ENCODE results near the gene C16orf95.
"Not testable (repeated sequence)": the region's sequence is repeated elsewhere in the genome, so short reads cannot be mapped to it uniquely, and the experiment has no call there.

C16orf95 gene

GRCh38 chr16:87316923-87317749 is at the start of gene C16orf95:
TSS of gene C16orf95 (minus strand) at chr16:87317392. CDS start at chr16:87317242, 150 bp downstream.
- DNase-seq: peak; percentile 68 to 71

GRCh38 chr16:87366930-87367329 is 49.7 kb upstream of the C16orf95 start:
- DNase-seq: no peak

- DNase-seq: no peak
Observed at GRCh38 chr16:87366288-87366687, 49.1 kb upstream of the C16orf95 start.

GRCh38 chr16:87365021-87365713 is 48.0 kb upstream of the C16orf95 start:
- no peak for DNase-seq

- no peak for DNase-seq
Observed at GRCh38 chr16:87363771-87364455, 46.7 kb upstream of the C16orf95 start.

GRCh38 chr16:87362828-87363559 is 45.8 kb upstream of the C16orf95 start:
- not testable (repeated sequence) for DNase-seq

GRCh38 chr16:87361916-87362619 is 44.9 kb upstream of the C16orf95 start:
- no peak for DNase-seq

GRCh38 chr16:87360862-87361610 is 43.8 kb upstream of the C16orf95 start:
- no peak for DNase-seq

- no peak for DNase-seq
Observed at GRCh38 chr16:87359121-87359520, 41.9 kb upstream of the C16orf95 start.

- no peak for DNase-seq
Observed at GRCh38 chr16:87358696-87359095, 41.5 kb upstream of the C16orf95 start.

- no peak for DNase-seq
Observed at GRCh38 chr16:87358250-87358649, 41.1 kb upstream of the C16orf95 start.

GRCh38 chr16:87356491-87356853 is 39.3 kb upstream of the C16orf95 start:
- no peak for DNase-seq

GRCh38 chr16:87353613-87354012 is 36.4 kb upstream of the C16orf95 start:
- DNase-seq: no peak

- DNase-seq: no peak
Observed at GRCh38 chr16:87352818-87353217, 35.6 kb upstream of the C16orf95 start.

- no peak for DNase-seq
Observed at GRCh38 chr16:87351320-87351698, 34.1 kb upstream of the C16orf95 start.

GRCh38 chr16:87350681-87351319 is 33.6 kb upstream of the C16orf95 start:
- no peak for DNase-seq

GRCh38 chr16:87350031-87350430 is 32.8 kb upstream of the C16orf95 start:
- DNase-seq: no peak

GRCh38 chr16:87348616-87349157 is 31.5 kb upstream of the C16orf95 start:
- no peak for DNase-seq

- DNase-seq: no peak
Observed at GRCh38 chr16:87347932-87348615, 30.9 kb upstream of the C16orf95 start.

GRCh38 chr16:87346517-87347060 is 29.4 kb upstream of the C16orf95 start:
- no peak for DNase-seq

Measured in NCI-H187 (cell line).